ENCODE data around the gene ANKRD13A. TPM values are rescaled to one million over a fixed set of nuclear protein-coding genes. Genes with fewer than 3 reads are reported as not detected.

The ANKRD13A gene
- total RNA-seq, 1 experiment from 2014 or later: 118 TPM

- H4K20me1 ChIP-seq (ENCODE audit: low read length): no peaks in the 10 kb centered on the region
- ATAC-seq (peak; percentile 96), DNase-seq (peak; percentile 72)
- no TSS peak for BruUV-seq (replicated peaks)
- H3K9me2 ChIP-seq (replicated peaks; ENCODE audit: low read length): no peaks in the 10 kb centered on the region
- H3K4me1 ChIP-seq (ENCODE audit: insufficient read depth, low read length): peaks cover 4% of the 10 kb centered on the region
- intact Hi-C loops (cut with micrococcal nuclease): no loop called here
- H3K27me3 ChIP-seq (ENCODE audit: low read length): no peaks in the 10 kb centered on the region
- H3K9me3 ChIP-seq (ENCODE audit: low read length): no peaks in the 10 kb centered on the region
- CTCF ChIA-PET: no interaction called here
- peak overlapping the region; percentile 70 for H3K27ac ChIP-seq (ENCODE audit: low read length)
- 0 out of 2 replicates have a peak overlapping the region, but pooled peaks have one; percentile 20 for H3K4me2 ChIP-seq (ENCODE audit: low read length)
- H3K36me3 ChIP-seq (ENCODE audit: low read depth, low read length): peaks cover 36% of the 10 kb centered on the region; the same call in 1 of the 2 replicates
- H2AFZ ChIP-seq (ENCODE audit: low read length): no peak overlapping the region
- peaks cover 3% of the 10 kb centered on the region for H3F3A ChIP-seq (ENCODE audit: low read length, unreplicated experiment)
- H3K9ac ChIP-seq (ENCODE audit: low read length): no peak overlapping the region
- H3K79me2 ChIP-seq (ENCODE audit: low read length): peaks cover 4% of the 10 kb centered on the region
- TF ChIP-seq EZH2phosphoT487 (IDR thresholded peaks at IDR 0.05; ENCODE audit: borderline replicate concordance, low read length) (no peak), EZH2 (IDR thresholded peaks at IDR 0.05; ENCODE audit: low read length, unreplicated experiment) (no peak), CTCF (conservative IDR thresholded peaks at IDR 0.05; ENCODE audit: low read depth, low read length) (no peak)
- POLR2A ChIA-PET (ENCODE audit: unreplicated experiment): interaction anchor here (0.7 kb wide), 1 partner anchor 12 kb away, joined by 3 read pairs; the partner anchor contains the start of gene ANKRD13A
- no peak overlapping the region for H3K4me3 ChIP-seq (ENCODE audit: low read length)
Observed at GRCh38 chr12:109987615-109988014, 11.6 kb upstream of the ANKRD13A start.

- H3K4me1 ChIP-seq (ENCODE audit: insufficient read depth, low read length): peaks cover 4% of the 10 kb centered on the region
- peaks cover 3% of the 10 kb centered on the region for H3F3A ChIP-seq (ENCODE audit: low read length, unreplicated experiment)
- H3K9me2 ChIP-seq (replicated peaks; ENCODE audit: low read length): no peaks in the 10 kb centered on the region
- no peak overlapping the region for H2AFZ ChIP-seq (ENCODE audit: low read length)
- no peak for ATAC-seq
- ChIA-PET CTCF (no interaction called here), POLR2A (ENCODE audit: unreplicated experiment) (no interaction called here)
- TF ChIP-seq EZH2phosphoT487 (IDR thresholded peaks at IDR 0.05; ENCODE audit: borderline replicate concordance, low read length): no peak
- no peak for TF ChIP-seq EZH2 (IDR thresholded peaks at IDR 0.05; ENCODE audit: low read length, unreplicated experiment)
- no peak for TF ChIP-seq CTCF (conservative IDR thresholded peaks at IDR 0.05; ENCODE audit: low read depth, low read length)
- H3K36me3 ChIP-seq (ENCODE audit: low read depth, low read length): peaks cover 30% of the 10 kb centered on the region; the same call in 1 of the 2 replicates
- H4K20me1 ChIP-seq (ENCODE audit: low read length): no peaks in the 10 kb centered on the region
- no peak for DNase-seq
- no peaks in the 10 kb centered on the region for H3K9me3 ChIP-seq (ENCODE audit: low read length)
- no peak overlapping the region for H3K4me3 ChIP-seq (ENCODE audit: low read length)
- H3K79me2 ChIP-seq (ENCODE audit: low read length): peaks cover 11% of the 10 kb centered on the region
- no peak overlapping the region for H3K9ac ChIP-seq (ENCODE audit: low read length)
- H3K27me3 ChIP-seq (ENCODE audit: low read length): no peaks in the 10 kb centered on the region
- H3K27ac ChIP-seq (ENCODE audit: low read length): peak overlapping the region; percentile 70
- 0 out of 2 replicates have a peak overlapping the region, but pooled peaks have one; percentile 20 for H3K4me2 ChIP-seq (ENCODE audit: low read length)
- intact Hi-C loops (cut with micrococcal nuclease): no loop called here
- no TSS peak for BruUV-seq (replicated peaks)
Observed at GRCh38 chr12:109988274-109988673, 11.0 kb upstream of the ANKRD13A start.

- intact Hi-C loops (cut with micrococcal nuclease): no loop called here
- ATAC-seq (no peak), DNase-seq (no peak)
- Histone ChIP-seq H3K4me2 (ENCODE audit: low read length) (no peak overlapping the region), H3K79me2 (ENCODE audit: low read length) (peaks cover 17% of the 10 kb centered on the region), H3K4me3 (ENCODE audit: low read length) (no peak overlapping the region), H3K27ac (ENCODE audit: low read length) (no peak overlapping the region), H3K4me1 (ENCODE audit: insufficient read depth, low read length) (peaks cover 6% of the 10 kb centered on the region), H3K27me3 (ENCODE audit: low read length) (no peaks in the 10 kb centered on the region), H3K36me3 (ENCODE audit: low read depth, low read length) (peaks cover 24% of the 10 kb centered on the region; the same call in 1 of the 2 replicates), H4K20me1 (ENCODE audit: low read length) (no peaks in the 10 kb centered on the region), H3K9me3 (ENCODE audit: low read length) (no peaks in the 10 kb centered on the region), H2AFZ (ENCODE audit: low read length) (no peak overlapping the region), H3K9ac (ENCODE audit: low read length) (no peak overlapping the region), H3K9me2 (replicated peaks; ENCODE audit: low read length) (no peaks in the 10 kb centered on the region), H3F3A (ENCODE audit: low read length, unreplicated experiment) (peaks cover 3% of the 10 kb centered on the region)
- CTCF ChIA-PET: no interaction called here
- no TSS peak for BruUV-seq (replicated peaks)
- POLR2A ChIA-PET (ENCODE audit: unreplicated experiment): no interaction called here
- no peak for TF ChIP-seq EZH2 (IDR thresholded peaks at IDR 0.05; ENCODE audit: low read length, unreplicated experiment)
- no peak for TF ChIP-seq CTCF (conservative IDR thresholded peaks at IDR 0.05; ENCODE audit: low read depth, low read length)
- no peak for TF ChIP-seq EZH2phosphoT487 (IDR thresholded peaks at IDR 0.05; ENCODE audit: borderline replicate concordance, low read length)
Observed at GRCh38 chr12:109988903-109989302, 10.3 kb upstream of the ANKRD13A start.
